HG02571 (cell line): Measurements from ENCODE around the gene KIRREL3.

Experiments
- ATAC-seq: cut with Tn5 transposase; IDR thresholded peaks from one replicate; pipeline ENCODE4 v1.9.1; 2021; ENCODE audit warnings: mild to moderate bottlenecking, moderate library complexity; ENCODE audit not compliant: unreplicated experiment

Gene KIRREL3

DNA sequence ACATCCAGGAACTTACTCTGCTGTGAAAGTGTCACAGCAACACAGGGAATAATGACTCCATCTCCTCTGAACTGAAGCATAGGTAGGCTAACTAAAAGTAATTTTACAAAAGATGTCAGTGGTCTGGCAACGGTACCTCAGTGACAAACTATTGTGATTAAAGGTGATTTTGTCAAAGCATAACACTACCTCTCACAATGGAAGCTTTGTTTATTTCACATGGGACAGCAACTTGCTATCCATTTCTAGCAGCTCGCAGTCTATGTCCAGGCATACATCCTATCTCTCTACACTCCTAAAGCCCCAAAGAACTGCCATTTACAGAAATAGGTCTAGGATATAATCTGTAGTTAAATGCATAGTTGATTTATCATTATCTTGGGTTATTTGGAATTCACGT is 163.0 kb downstream of the KIRREL3 start:
- ATAC-seq, result no peak

- no peak for ATAC-seq
These were observed 166.0 kb downstream of the KIRREL3 start for GRCh38 chr11:126834573-126834972.

GRCh38 chr11:126834149-126834548 is 166.4 kb downstream of the KIRREL3 start:
- no peak for ATAC-seq

DNA sequence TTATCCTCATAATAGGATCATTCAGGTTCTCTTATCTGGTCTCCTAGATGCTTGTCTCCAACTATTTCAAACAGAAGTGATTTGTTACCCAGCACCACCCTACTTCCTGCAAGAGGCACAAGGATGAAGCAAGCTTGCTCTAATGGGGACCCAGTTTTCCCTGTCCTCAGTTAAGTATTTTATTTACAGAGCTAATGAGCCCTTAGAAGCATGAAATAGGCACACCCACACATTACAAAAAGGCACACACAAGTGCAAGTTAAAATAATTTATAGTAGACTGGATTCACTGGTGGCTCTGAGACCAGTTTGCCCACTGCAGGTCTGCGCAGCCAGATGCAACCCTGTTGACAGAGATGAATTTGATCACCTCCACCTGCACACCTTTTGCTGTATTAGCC is 167.5 kb downstream of the KIRREL3 start:
- ATAC-seq, result no peak

- no peak for ATAC-seq
These were observed 168.2 kb downstream of the KIRREL3 start for GRCh38 chr11:126832387-126832786.

DNA sequence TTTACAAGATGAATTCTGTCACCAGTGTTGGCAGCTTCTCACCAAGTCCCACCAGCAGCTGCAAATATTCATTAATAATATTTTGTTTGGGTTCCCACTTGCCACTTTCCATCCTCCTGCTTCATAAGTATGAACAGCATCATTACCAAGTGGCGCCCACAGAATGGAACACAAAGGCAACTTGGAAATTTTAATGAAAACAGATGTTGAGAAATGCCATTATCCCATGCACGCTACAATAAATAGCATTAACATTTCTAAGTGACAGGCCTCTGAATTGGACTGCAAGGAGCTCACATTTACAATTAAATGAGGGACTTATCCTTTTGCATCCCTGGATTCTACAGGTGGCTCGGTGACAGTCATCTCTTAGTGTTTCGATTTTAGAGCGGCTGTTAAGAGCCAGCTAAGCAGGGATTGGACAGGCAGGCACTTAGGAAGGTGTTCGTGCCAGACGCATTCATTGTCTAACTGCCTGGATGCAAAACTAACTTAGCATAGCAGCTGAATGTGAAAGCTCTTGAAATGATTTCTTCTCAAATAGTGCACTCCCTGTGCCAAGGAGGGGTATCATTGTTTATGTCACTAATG is 170.3 kb downstream of the KIRREL3 start:
- no peak for ATAC-seq

DNA sequence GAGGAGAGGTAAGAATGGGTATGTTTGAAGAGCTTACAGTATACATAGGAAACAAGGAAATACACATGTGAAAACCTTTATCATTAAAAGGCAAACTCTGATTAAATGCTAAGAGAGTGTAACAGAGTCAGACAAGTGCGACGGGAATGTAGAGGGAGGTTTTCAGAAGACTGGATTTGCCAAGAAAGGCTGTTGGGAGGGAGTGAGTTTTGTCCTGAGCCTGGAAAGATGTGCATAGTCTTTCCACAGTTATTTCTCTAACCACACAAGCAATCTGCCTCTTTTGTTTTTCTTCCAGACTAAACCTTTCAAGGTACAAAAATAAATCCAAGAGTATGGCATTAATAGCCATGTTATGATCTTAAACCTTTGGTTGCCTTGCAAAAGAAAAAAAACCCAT is 170.9 kb downstream of the KIRREL3 start:
- ATAC-seq, result no peak

- ATAC-seq, result no peak
These were observed 176.4 kb downstream of the KIRREL3 start for GRCh38 chr11:126824035-126824607.

- ATAC-seq, result no peak
These were observed 177.3 kb downstream of the KIRREL3 start for GRCh38 chr11:126823274-126823673.

- no peak for ATAC-seq
These were observed 178.7 kb downstream of the KIRREL3 start for GRCh38 chr11:126821827-126822226.

DNA sequence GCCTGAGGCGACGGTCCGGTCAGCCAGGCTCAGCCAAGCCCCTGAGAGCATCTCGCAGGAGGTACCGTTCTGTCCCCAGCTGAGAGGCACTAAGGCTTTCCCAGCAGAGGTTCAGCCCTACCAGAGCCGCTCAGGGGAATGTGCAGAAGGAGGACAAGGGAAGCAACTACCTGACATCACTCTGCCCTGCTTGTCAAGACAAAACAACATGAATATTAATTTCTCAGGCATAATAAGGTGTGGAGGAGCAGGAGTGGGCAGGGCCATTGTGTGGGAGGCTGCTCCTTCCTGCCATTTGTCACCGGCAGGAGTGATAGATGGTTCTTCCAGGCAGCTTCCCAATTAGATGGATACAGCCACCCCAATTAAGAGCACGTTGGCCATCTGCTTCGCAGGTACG is 181.4 kb downstream of the KIRREL3 start:
- no peak for ATAC-seq

GRCh38 chr11:126817523-126818450 is 182.8 kb downstream of the KIRREL3 start:
- ATAC-seq, result no peak

- ATAC-seq, result no peak
These were observed 183.5 kb downstream of the KIRREL3 start for GRCh38 chr11:126817096-126817495.

GRCh38 chr11:126816645-126817044 is 183.9 kb downstream of the KIRREL3 start:
- ATAC-seq, result no peak

DNA sequence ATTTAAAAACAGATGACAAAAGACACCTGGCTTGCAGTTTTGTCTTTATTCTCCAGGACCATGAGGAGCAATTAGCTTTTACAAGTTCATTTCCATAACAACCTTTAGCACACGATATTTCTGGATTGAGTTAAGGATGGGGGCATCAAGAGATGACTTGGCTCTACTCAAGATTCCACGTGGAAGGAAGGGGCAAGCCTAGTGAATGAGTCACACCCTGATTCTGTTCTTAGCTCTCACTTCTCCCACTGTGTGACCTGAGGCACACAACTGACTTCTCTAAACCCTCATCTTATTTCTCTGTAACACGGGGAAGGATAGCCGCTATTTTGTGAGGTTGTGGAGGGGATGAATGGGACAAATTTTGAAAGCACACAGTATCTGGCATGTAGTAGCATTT is 185.5 kb downstream of the KIRREL3 start:
- ATAC-seq, result no peak

DNA sequence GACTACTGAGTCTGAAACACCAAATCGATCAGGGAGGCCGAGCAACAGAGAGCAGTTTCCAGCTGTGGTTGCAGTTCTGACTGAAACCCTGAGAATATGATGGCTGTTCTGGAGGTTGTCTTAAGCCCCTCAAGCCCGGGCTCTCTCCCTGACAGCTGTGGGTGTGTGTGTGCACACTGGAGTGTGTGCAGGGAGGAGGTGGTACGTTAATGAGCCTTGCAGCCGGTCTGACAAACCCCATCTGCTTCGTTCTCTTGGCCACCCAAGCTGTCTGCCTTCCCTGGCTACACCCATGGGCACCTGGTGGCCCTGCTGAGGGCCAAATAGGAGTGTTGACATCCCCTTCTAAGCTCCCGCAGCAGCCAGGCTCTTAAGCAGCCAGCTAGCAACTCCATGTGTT is 189.8 kb downstream of the KIRREL3 start:
- no peak for ATAC-seq

GRCh38 chr11:126809514-126810289 is 190.9 kb downstream of the KIRREL3 start:
- ATAC-seq, result no peak

GRCh38 chr11:126808836-126809235 is 191.7 kb downstream of the KIRREL3 start:
- no peak for ATAC-seq

GRCh38 chr11:126808296-126808695 is 192.3 kb downstream of the KIRREL3 start:
- no peak for ATAC-seq

DNA sequence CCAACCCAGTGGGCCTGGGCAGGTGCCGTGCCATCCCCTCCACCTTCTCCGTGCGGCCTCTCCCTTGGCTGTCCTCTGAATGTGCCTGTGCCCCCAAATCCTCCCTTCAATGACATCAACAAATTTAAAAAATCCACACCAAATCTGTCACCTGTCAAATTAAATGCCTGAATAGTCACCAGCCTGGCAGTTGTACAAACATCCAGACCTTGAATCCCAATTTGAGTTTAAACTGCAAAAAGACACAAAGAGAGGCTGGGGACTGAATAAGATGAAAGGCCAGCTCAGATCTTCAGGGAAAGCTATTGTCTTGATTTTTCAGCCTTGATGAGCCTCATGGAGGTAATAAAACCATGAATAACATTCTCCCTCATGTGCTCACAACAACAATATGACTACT is 194.7 kb downstream of the KIRREL3 start:
- ATAC-seq, result no peak

DNA sequence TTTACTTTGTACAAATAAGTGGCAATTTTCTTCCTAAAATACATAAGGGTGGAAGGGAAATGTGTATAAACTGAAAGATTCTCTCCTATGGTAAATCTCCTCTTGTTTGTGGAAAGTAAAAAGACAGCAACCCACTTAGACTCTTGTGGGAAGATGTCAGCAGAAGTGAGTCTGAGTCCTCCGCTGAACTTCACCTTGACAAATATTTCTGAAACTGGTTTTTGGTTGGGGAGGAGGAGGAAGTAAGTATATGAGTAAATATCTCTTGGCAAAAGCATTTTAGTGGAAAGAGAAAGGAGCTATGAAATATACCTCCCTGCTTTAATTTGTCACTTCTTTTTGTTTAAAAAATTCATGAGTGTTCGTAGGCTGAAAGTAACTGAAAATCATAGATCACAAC is 196.2 kb downstream of the KIRREL3 start:
- no peak for ATAC-seq
